ENCODE data around the gene LHX1. TPM values are rescaled to one million over a fixed set of nuclear protein-coding genes. Genes with fewer than 3 reads are reported as not detected.

LHX1 gene
- total RNA-seq, 1 experiment from 2014 or later: 0.61 TPM

- H3K27me3 Mint-ChIP-seq (ENCODE audit: low read depth): peaks cover 45% of the 10 kb centered on the region
- H3K27ac Mint-ChIP-seq: no peak overlapping the region
- DNase-seq (ENCODE audit: low spot score): no peak
- CTCF ChIA-PET: interaction anchor here (0.8 to 2.2 kb wide), 4 partner anchors 9 to 349 kb away, joined by 3 to 16 read pairs (median 3); partner anchors contain the start of genes LHX1 and MRM1
- POLR2A ChIA-PET: no interaction called here
- peaks cover 27% of the 10 kb centered on the region for H3K36me3 Mint-ChIP-seq
- no peak for TF ChIP-seq OVOL2 (CRISPR knock-in tag; IDR thresholded peaks at IDR 0.05; ENCODE audit: borderline replicate concordance)
- no peak for TF ChIP-seq CREB1 (CRISPR knock-in tag; IDR thresholded peaks at IDR 0.05)
- TF ChIP-seq CDX4 (CRISPR knock-in tag; IDR thresholded peaks at IDR 0.05; ENCODE audit: borderline replicate concordance): no peak
- no peak for TF ChIP-seq NFATC4 (CRISPR knock-in tag; IDR thresholded peaks at IDR 0.05)
- no peak for TF ChIP-seq SMAD3 (CRISPR knock-in tag; IDR thresholded peaks at IDR 0.05; ENCODE audit: borderline replicate concordance)
- TF ChIP-seq ZNF281 (CRISPR knock-in tag; IDR thresholded peaks at IDR 0.05): no peak
- TF ChIP-seq, protein P1, sequence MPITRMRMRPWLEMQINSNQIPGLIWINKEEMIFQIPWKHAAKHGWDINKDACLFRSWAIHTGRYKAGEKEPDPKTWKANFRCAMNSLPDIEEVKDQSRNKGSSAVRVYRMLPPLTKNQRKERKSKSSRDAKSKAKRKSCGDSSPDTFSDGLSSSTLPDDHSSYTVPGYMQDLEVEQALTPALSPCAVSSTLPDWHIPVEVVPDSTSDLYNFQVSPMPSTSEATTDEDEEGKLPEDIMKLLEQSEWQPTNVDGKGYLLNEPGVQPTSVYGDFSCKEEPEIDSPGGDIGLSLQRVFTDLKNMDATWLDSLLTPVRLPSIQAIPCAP (CRISPR knock-in tag; IDR thresholded peaks at IDR 0.05): no peak
- TF ChIP-seq ZMAT4 (CRISPR knock-in tag; IDR thresholded peaks at IDR 0.05): no peak
- TF ChIP-seq, protein P2, sequence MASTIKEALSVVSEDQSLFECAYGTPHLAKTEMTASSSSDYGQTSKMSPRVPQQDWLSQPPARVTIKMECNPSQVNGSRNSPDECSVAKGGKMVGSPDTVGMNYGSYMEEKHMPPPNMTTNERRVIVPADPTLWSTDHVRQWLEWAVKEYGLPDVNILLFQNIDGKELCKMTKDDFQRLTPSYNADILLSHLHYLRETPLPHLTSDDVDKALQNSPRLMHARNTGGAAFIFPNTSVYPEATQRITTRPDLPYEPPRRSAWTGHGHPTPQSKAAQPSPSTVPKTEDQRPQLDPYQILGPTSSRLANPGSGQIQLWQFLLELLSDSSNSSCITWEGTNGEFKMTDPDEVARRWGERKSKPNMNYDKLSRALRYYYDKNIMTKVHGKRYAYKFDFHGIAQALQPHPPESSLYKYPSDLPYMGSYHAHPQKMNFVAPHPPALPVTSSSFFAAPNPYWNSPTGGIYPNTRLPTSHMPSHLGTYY (CRISPR knock-in tag; IDR thresholded peaks at IDR 0.05): no peak
- no peak for TF ChIP-seq FOXK1 (CRISPR knock-in tag; IDR thresholded peaks at IDR 0.05)
- TF ChIP-seq MYBL2 (CRISPR knock-in tag; IDR thresholded peaks at IDR 0.05): no peak
- no peak for TF ChIP-seq ZNF121 (CRISPR knock-in tag; IDR thresholded peaks at IDR 0.05)
- TF ChIP-seq FOXP1 (CRISPR knock-in tag; IDR thresholded peaks at IDR 0.05; ENCODE audit: borderline replicate concordance): no peak
- no peak for TF ChIP-seq ZSCAN18 (CRISPR knock-in tag; IDR thresholded peaks at IDR 0.05)
- TF ChIP-seq, protein P3, sequence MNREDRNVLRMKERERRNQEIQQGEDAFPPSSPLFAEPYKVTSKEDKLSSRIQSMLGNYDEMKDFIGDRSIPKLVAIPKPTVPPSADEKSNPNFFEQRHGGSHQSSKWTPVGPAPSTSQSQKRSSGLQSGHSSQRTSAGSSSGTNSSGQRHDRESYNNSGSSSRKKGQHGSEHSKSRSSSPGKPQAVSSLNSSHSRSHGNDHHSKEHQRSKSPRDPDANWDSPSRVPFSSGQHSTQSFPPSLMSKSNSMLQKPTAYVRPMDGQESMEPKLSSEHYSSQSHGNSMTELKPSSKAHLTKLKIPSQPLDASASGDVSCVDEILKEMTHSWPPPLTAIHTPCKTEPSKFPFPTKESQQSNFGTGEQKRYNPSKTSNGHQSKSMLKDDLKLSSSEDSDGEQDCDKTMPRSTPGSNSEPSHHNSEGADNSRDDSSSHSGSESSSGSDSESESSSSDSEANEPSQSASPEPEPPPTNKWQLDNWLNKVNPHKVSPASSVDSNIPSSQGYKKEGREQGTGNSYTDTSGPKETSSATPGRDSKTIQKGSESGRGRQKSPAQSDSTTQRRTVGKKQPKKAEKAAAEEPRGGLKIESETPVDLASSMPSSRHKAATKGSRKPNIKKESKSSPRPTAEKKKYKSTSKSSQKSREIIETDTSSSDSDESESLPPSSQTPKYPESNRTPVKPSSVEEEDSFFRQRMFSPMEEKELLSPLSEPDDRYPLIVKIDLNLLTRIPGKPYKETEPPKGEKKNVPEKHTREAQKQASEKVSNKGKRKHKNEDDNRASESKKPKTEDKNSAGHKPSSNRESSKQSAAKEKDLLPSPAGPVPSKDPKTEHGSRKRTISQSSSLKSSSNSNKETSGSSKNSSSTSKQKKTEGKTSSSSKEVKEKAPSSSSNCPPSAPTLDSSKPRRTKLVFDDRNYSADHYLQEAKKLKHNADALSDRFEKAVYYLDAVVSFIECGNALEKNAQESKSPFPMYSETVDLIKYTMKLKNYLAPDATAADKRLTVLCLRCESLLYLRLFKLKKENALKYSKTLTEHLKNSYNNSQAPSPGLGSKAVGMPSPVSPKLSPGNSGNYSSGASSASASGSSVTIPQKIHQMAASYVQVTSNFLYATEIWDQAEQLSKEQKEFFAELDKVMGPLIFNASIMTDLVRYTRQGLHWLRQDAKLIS (CRISPR knock-in tag; IDR thresholded peaks at IDR 0.05; ENCODE audit: borderline replicate concordance): no peak
- peaks cover 38% of the 10 kb centered on the region for H3K4me1 Mint-ChIP-seq
- H3K4me3 Mint-ChIP-seq: peak overlapping the region; percentile 91
- no peaks in the 10 kb centered on the region for H3K9me3 Mint-ChIP-seq
- ATAC-seq: no peak
These were observed 12.8 kb downstream of the LHX1 start for GRCh38 chr17:36950027-36950426.
